Ascending aorta (tissue), 2 donors: ENCODE results near the gene TOR1AIP2. TPM values are rescaled to one million over a fixed set of nuclear protein-coding genes. Genes with fewer than 3 reads are reported as not detected.

Experiments used
- DNase-seq, 2 donors: peaks; one replicate each; pipeline ENCODE4 v3.0.0-alpha.2; 2019; ENCODE audit warnings: low spot score in 2 of 2
- H3K27ac ChIP-seq, 2 donors: fragments of 200-600 bp; sonication (generic); one replicate each; pipeline ENCODE4 v1.5.1; 2016 to 2017; ENCODE audit warnings: mild to moderate bottlenecking in 1 of 2
- H3K27me3 ChIP-seq: fragments of 200-600 bp; sonication (generic); one replicate; pipeline ENCODE4 v1.5.1; 2017
- H3K36me3 ChIP-seq, 2 donors: fragments of 200-600 bp; sonication (generic); one replicate each; pipeline ENCODE4 v1.5.1; 2016
- H3K4me1 ChIP-seq, 2 donors: fragments of 200-600 bp; sonication (generic); one replicate each; pipeline ENCODE4 v1.5.1; 2016 to 2017; ENCODE audit warnings: mild to moderate bottlenecking in 1 of 2
- H3K4me3 ChIP-seq, 2 donors: fragments of 200-600 bp; sonication (generic); one replicate each; pipeline ENCODE4 v1.5.1; 2016 to 2017; ENCODE audit warnings: mild to moderate bottlenecking in 1 of 2
- H3K9me3 ChIP-seq, 2 donors: fragments of 200-600 bp; sonication (generic); one replicate each; pipeline ENCODE4 v1.5.1; 2016
- CTCF ChIP-seq, 3 experiments: fragments of 200-600 bp in 2 of 3; fragments of 450-650 bp in 1 of 3; sonication (generic) in 2 of 3; IDR thresholded peaks; one replicate each; pipeline ENCODE4 v1.5.1; 2016 to 2019; ENCODE audit warnings: antibody characterized with exemption in 3 of 3, mild to moderate bottlenecking in 1 of 3, moderate library complexity in 1 of 3
- intact Hi-C: fragments of 100-400 bp; cut with DNase I; formaldehyde crosslinking; loops from one replicate; pipeline ENCODE4 v1.15.1; 2023
- total RNA-seq: library from RNA; depleted of rRNA; stranded (reverse); fragments of >200 nt; gene quantifications from one replicate; pipeline ENCODE4 v1.1.0, GENCODE V29; 2016

Gene TOR1AIP2
- total RNA-seq, result 12.2 TPM

- H3K36me3 ChIP-seq, result peaks cover 0 to 11% of the 10 kb centered on the region in 2 donors
- peak within 1 kb of the TSS; percentile 55 to 85 for H3K4me3 ChIP-seq
- DNase-seq, result peak; percentile 75 to 96
- peak in 1 of 3 experiments; percentile 3 for TF ChIP-seq CTCF (IDR thresholded peaks at IDR 0.05)
- no peaks in the 10 kb centered on the region for H3K9me3 ChIP-seq
- intact Hi-C loops, result no loop called here
- no peaks in the 10 kb centered on the region for H3K27me3 ChIP-seq
- H3K4me1 ChIP-seq, result peaks cover 0 to 7% of the 10 kb centered on the region in 2 donors
- H3K27ac ChIP-seq, result peak within 1 kb of the TSS in 1 of 2 donors; percentile 52
Measured at GRCh38 chr1:179877586-179878265, at the start of gene TOR1AIP2. Gene TOR1AIP2, minus strand, starts transcription at chr1:179877803. Its CDS starts 25,138 bp downstream, at chr1:179852665.

GRCh38 chr1:179926850-179927205 is 49.2 kb upstream of the TOR1AIP2 start:
- H3K27me3 ChIP-seq, result no peaks in the 10 kb centered on the region
- no peak overlapping the region for H3K4me3 ChIP-seq
- H3K4me1 ChIP-seq, result peaks cover 0 to 5% of the 10 kb centered on the region in 2 donors
- peaks cover 0 to 5% of the 10 kb centered on the region in 2 donors for H3K36me3 ChIP-seq
- no peak for DNase-seq
- H3K9me3 ChIP-seq, result no peaks in the 10 kb centered on the region
- no peak for TF ChIP-seq CTCF (IDR thresholded peaks at IDR 0.05)
- intact Hi-C loops, result no loop called here
- no peak overlapping the region for H3K27ac ChIP-seq

- no peak for TF ChIP-seq CTCF (IDR thresholded peaks at IDR 0.05)
- H3K27ac ChIP-seq, result no peak overlapping the region
- H3K9me3 ChIP-seq, result no peaks in the 10 kb centered on the region
- intact Hi-C loops, result no loop called here
- H3K4me1 ChIP-seq, result peaks cover 0 to 5% of the 10 kb centered on the region in 2 donors
- no peak overlapping the region for H3K4me3 ChIP-seq
- H3K27me3 ChIP-seq, result no peaks in the 10 kb centered on the region
- peaks cover 0 to 5% of the 10 kb centered on the region in 2 donors for H3K36me3 ChIP-seq
- DNase-seq, result no peak
Measured at GRCh38 chr1:179925922-179926849, 48.6 kb upstream of the TOR1AIP2 start.

GRCh38 chr1:179925302-179925701 is 47.7 kb upstream of the TOR1AIP2 start:
- TF ChIP-seq CTCF (IDR thresholded peaks at IDR 0.05), result no peak
- intact Hi-C loops, result no loop called here
- peaks cover 0 to 11% of the 10 kb centered on the region in 2 donors for H3K36me3 ChIP-seq
- no peaks in the 10 kb centered on the region for H3K27me3 ChIP-seq
- no peaks in the 10 kb centered on the region for H3K9me3 ChIP-seq
- no peak overlapping the region for H3K4me3 ChIP-seq
- H3K4me1 ChIP-seq, result peaks cover 0 to 3% of the 10 kb centered on the region in 2 donors
- no peak for DNase-seq
- H3K27ac ChIP-seq, result no peak overlapping the region

GRCh38 chr1:179924268-179924667 is 46.7 kb upstream of the TOR1AIP2 start:
- no peak overlapping the region for H3K27ac ChIP-seq
- H3K4me3 ChIP-seq, result no peak overlapping the region
- no peaks in the 10 kb centered on the region for H3K4me1 ChIP-seq
- no peaks in the 10 kb centered on the region for H3K9me3 ChIP-seq
- H3K27me3 ChIP-seq, result no peaks in the 10 kb centered on the region
- DNase-seq, result no peak
- peaks cover 4 to 20% of the 10 kb centered on the region in 2 donors for H3K36me3 ChIP-seq
- TF ChIP-seq CTCF (IDR thresholded peaks at IDR 0.05), result no peak
- intact Hi-C loops, result no loop called here
